Colonic mucosa (tissue), 4 donors: ENCODE results near the gene TJP2. TPM values are rescaled to one million over a fixed set of nuclear protein-coding genes. Genes with fewer than 3 reads are reported as not detected.

ENCODE experiments used
- DNase-seq: peaks from one replicate; pipeline ENCODE4 v3.0.0-alpha.2; 2020
- H3K27ac ChIP-seq: fragments of 200-600 bp; one replicate; pipeline ENCODE4 v1.8.0; 2021
- H3K27me3 ChIP-seq: fragments of 200-600 bp; one replicate; pipeline ENCODE4 v1.8.0; 2021
- H3K36me3 ChIP-seq: fragments of 200-600 bp; one replicate; pipeline ENCODE4 v1.8.0; 2021
- H3K4me1 ChIP-seq: fragments of 200-600 bp; one replicate; pipeline ENCODE4 v1.8.0; 2021; ENCODE audit warnings: mild to moderate bottlenecking
- H3K4me3 ChIP-seq: fragments of 200-600 bp; one replicate; pipeline ENCODE4 v1.8.0; 2021
- H3K9ac ChIP-seq, 2 donors: one replicate each; pipeline ENCODE4 v1.7.0; 2013; ENCODE audit warnings: control low read depth in 2 of 2, low read depth in 2 of 2, low read length in 2 of 2
- H3K9me3 ChIP-seq: fragments of 200-600 bp; one replicate; pipeline ENCODE4 v1.8.0; 2021
- intact Hi-C: fragments of 100-400 bp; cut with DNase I; formaldehyde crosslinking; loops from one replicate; pipeline ENCODE4 v1.14.1; 2022
- total RNA-seq, 2 donors: library from RNA; stranded (reverse); fragmentation: NEBNext Ultra II Directional in 1 of 2; extraction: Animal tissue kit (Norgen Biotek cat#: 25700) in 1 of 2; gene quantifications; one replicate each; pipeline ENCODE4 v1.2.1, GENCODE V29; 2021
- TF ChIP-seq, protein P1 (sequence below): fragments of 200-600 bp; IDR thresholded peaks from one replicate; pipeline ENCODE4 v1.8.0; 2022; ENCODE audit warnings: antibody characterized with exemption, mild to moderate bottlenecking
- donor health status: healthy.
- donor health status: DM: no; HTN: no; CAD: no.
- donor health status: DM: no; HTN: no; CAD: no.

Gene TJP2
- total RNA-seq, 2 donors from 2014 or later = 133 to 174 TPM

DNA sequence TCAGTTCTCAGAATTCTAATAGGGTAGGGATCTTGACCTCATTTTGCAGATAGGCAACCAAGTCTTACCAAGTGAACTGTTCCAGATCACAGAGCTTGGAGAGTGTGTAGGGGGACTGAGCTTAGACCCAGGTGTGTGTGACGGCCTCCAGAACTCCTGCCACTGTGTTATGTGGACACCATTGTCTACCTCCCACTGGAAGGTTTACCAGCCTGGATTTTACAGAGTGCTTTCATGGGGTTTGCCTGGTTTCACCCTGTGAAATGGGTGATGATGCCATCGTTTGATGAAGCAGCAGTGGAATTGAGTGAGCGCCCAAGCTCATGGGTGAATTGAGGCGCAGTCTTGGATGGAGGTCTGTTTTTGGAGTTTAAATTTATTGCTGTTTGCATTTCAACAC lies 23.6 kb downstream of the TJP2 start:
- no peaks in the 10 kb centered on the region for H3K36me3 ChIP-seq
- no peak overlapping the region for H3K4me3 ChIP-seq
- H3K4me1 ChIP-seq = no peaks in the 10 kb centered on the region
- H3K9ac ChIP-seq = no peak overlapping the region
- H3K27me3 ChIP-seq = no peaks in the 10 kb centered on the region
- TF ChIP-seq, protein P1, sequence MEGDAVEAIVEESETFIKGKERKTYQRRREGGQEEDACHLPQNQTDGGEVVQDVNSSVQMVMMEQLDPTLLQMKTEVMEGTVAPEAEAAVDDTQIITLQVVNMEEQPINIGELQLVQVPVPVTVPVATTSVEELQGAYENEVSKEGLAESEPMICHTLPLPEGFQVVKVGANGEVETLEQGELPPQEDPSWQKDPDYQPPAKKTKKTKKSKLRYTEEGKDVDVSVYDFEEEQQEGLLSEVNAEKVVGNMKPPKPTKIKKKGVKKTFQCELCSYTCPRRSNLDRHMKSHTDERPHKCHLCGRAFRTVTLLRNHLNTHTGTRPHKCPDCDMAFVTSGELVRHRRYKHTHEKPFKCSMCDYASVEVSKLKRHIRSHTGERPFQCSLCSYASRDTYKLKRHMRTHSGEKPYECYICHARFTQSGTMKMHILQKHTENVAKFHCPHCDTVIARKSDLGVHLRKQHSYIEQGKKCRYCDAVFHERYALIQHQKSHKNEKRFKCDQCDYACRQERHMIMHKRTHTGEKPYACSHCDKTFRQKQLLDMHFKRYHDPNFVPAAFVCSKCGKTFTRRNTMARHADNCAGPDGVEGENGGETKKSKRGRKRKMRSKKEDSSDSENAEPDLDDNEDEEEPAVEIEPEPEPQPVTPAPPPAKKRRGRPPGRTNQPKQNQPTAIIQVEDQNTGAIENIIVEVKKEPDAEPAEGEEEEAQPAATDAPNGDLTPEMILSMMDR = no peak
- no peak for DNase-seq
- H3K9me3 ChIP-seq = no peaks in the 10 kb centered on the region
- intact Hi-C loops = loop anchor here (10.0 kb wide), 1 partner anchor 63 kb away; no protein-coding TSS in a partner anchor
- no peak overlapping the region for H3K27ac ChIP-seq

DNA sequence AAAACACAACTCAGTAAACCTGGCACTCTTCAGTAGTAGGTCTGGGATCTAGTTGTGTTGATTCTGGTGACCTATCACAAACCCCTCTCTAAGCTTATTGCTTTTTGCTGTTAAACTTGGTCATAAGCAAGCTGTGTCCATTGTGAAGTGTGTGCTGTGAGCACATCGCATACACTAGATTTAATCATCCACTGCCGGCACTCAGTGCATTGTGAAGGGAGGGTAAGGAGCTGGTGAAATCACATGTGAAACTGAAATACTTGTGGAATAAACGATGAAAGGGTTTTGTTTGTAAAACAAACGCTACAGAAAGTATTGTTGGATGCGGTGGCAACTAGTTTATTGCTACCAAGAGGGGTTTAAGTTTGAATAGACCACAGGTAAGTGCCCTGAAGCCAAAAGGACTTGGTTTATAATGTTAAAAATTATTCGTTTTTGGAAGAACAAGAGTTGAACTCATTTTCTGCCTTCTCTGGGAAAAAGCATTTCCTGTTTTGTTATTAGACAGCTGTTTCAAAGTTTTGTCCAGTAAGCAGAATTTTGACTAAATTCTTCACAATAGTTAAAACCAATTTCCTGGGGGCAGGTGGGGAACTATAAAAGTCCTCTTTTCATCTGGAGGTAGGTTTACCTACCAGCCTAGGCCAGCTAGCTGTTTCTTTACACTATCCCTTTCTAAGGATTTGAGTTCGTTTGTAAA lies 24.6 kb downstream of the TJP2 start:
- TF ChIP-seq, protein P1 = no peak
- no peak overlapping the region for H3K4me3 ChIP-seq
- intact Hi-C loops = loop anchor here (10.0 kb wide), 1 partner anchor 64 kb away; no protein-coding TSS in a partner anchor
- no peak for DNase-seq
- no peak overlapping the region for H3K27ac ChIP-seq
- H3K4me1 ChIP-seq = no peaks in the 10 kb centered on the region
- no peaks in the 10 kb centered on the region for H3K36me3 ChIP-seq
- no peaks in the 10 kb centered on the region for H3K27me3 ChIP-seq
- H3K9ac ChIP-seq = no peak overlapping the region
- H3K9me3 ChIP-seq = no peaks in the 10 kb centered on the region

DNA sequence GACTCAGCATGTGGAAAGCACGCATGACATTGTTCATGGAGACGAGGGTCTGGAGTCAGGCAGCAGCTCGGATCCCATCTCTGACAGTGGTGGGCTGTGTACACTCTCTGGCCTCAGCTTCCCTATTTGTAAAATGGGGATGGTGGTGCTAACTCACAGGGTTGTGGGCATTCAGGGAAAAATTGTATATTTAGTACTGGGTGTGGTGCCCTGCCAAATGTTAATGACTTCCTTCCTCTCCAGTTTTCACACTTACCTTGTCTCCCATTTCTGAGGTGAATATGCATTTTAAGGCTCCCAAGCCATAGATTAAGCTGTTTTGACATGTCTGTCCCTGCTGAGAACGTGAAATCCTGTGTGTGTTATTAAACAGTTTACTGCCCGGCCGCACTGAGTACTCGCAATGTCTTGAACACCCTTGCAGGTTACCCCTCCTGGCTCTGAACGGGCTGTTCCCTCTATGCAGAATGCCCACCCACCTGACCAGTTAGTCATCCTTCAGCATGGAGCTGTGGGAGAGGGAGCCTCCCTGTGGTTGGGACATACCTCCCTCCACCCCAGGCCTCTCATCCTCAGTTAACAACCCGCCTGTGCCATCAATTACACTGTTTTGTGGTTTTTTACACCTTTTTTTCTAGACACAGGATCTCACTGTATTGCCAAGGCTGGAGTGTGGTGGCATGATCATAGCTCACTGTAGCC lies 25.8 kb downstream of the TJP2 start:
- DNase-seq = no peak
- Histone ChIP-seq H3K4me1 (no peaks in the 10 kb centered on the region), H3K4me3 (no peak overlapping the region), H3K9me3 (no peaks in the 10 kb centered on the region), H3K9ac (no peak overlapping the region), H3K36me3 (no peaks in the 10 kb centered on the region), H3K27ac (no peak overlapping the region), H3K27me3 (no peaks in the 10 kb centered on the region)
- TF ChIP-seq, protein P1 = no peak
- intact Hi-C loops = loop anchor here (10.0 kb wide), 1 partner anchor 65 kb away; no protein-coding TSS in a partner anchor

DNA sequence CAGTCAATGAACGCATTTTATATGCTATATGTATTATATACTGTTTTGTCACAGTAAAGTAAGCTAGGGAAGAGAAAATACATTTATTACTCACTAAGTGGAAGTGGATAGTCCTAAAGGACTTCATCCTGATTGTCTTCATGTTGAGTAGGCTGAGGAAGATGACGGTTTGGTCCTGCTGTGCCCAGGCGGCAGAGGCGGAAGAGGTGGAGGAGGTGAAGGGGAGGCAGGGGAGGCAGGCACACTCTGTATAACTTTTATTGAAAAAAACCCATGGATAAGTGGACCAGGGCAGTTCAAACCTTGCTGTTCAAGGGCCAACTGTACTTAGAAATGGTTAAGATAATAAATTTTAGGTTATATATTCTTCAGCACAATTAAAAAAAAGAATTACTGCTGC lies 28.5 kb downstream of the TJP2 start:
- Histone ChIP-seq H3K4me3 (no peak overlapping the region), H3K27me3 (no peaks in the 10 kb centered on the region), H3K27ac (no peak overlapping the region), H3K9ac (no peak overlapping the region), H3K36me3 (no peaks in the 10 kb centered on the region), H3K4me1 (no peaks in the 10 kb centered on the region), H3K9me3 (no peaks in the 10 kb centered on the region)
- no peak for DNase-seq
- intact Hi-C loops = no loop called here
- TF ChIP-seq, protein P1 = no peak

DNA sequence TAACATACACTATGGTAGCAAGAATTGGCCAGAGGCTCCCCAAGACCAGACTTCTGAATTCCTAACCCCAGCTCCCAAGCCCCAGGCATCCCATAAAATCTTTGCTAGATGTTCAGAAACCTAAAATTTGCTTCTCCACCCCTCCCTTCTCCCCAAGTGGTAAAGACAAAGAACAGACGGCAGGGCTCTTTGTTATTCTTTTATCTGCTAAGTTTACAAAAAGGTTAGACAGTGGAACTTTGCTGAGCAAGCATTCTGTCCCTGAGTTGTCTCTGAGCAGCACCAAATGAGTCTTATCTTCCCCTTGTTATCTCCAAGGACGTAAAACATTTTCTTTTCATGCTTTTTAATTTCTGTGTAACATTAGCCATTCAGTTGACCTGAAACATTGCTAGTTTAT lies 30.2 kb downstream of the TJP2 start:
- Histone ChIP-seq H3K4me1 (no peaks in the 10 kb centered on the region), H3K9ac (no peak overlapping the region), H3K27me3 (no peaks in the 10 kb centered on the region), H3K36me3 (no peaks in the 10 kb centered on the region), H3K4me3 (no peak overlapping the region), H3K9me3 (no peaks in the 10 kb centered on the region), H3K27ac (no peak overlapping the region)
- DNase-seq = no peak
- TF ChIP-seq, protein P1 = no peak
- intact Hi-C loops = no loop called here
